GM12878 (cell line): ENCODE results near the gene MSRB1. TPM values are rescaled to one million over a fixed set of nuclear protein-coding genes. Genes with fewer than 3 reads are reported as not detected.

Experiments used
- ATAC-seq: fragments of 200-7000 bp; cut with Tn5 transposase; 3 replicates; pipeline ENCODE4 v1.9.1; 2020; ENCODE audit warnings: mild to moderate bottlenecking, moderate library complexity
- BruUV-seq: library from RNA; stranded (reverse); fragments of 400-500 nt; replicated peaks from 2 replicates; lab custom pipeline; 2021; lab: Mats Ljungman, UMichigan
- CTCF ChIA-PET: fragments of 300-600 bp; sonication (Branson Sonifier 250); formaldehyde crosslinking; extraction: SDS; loops from one replicate; lab custom pipeline; 2021; ENCODE audit warnings: inconsistent platforms; lab: Yijun Ruan, JAX
- POLR2A ChIA-PET: fragments of 350-600 bp; formaldehyde crosslinking; extraction: SDS; loops from one replicate; lab custom pipeline; 2021; ENCODE audit warnings: inconsistent platforms; lab: Charles Lee
- RAD21 ChIA-PET: fragments of 300-600 bp; sonication (Branson Sonifier 250); formaldehyde crosslinking; loops from one replicate; lab custom pipeline; 2023; ENCODE audit warnings: antibody characterized with exemption; ENCODE audit not compliant: unreplicated experiment; lab: Charles Lee
- SMC1A ChIA-PET: fragments of 300-600 bp; sonication (Branson Sonifier 250); formaldehyde crosslinking; loops from one replicate; lab custom pipeline; 2023; ENCODE audit not compliant: unreplicated experiment, uncharacterized antibody; lab: Charles Lee
- DNase-seq: peaks from one replicate; pipeline ENCODE4 v3.0.0-alpha.2; 2011; ENCODE audit warnings: low read depth, low spot score
- FAIRE-seq: peaks from 3 replicates; lab custom pipeline; 2011; peaks lifted over from hg19 to GRCh38; lab: Jason Lieb, UNC
- H2AFZ ChIP-seq: 2 replicates; pipeline ENCODE4 v1.6.0; 2011; ENCODE audit warnings: low read depth, low read length, control low read depth; ENCODE audit not compliant: control insufficient read depth
- H3K27ac ChIP-seq: 2 replicates; pipeline ENCODE4 v1.5.1; 2011; ENCODE audit warnings: control low read depth; ENCODE audit not compliant: control insufficient read depth, insufficient read depth
- H3K27me3 ChIP-seq, 2 experiments: replicated peaks in 1 of 2; 2 replicates each; pipeline versions ENCODE4 v1.6.0 to v1.6.1; 2011; ENCODE audit warnings: low read length in 1 of 2; ENCODE audit not compliant: control insufficient read depth in 2 of 2, insufficient read depth in 2 of 2
- H3K36me3 ChIP-seq, 2 experiments: 2 replicates each; pipeline ENCODE4 v1.5.1; 2011; ENCODE audit warnings: low read length in 1 of 2; ENCODE audit not compliant: control insufficient read depth in 2 of 2, insufficient read depth in 2 of 2
- H3K4me1 ChIP-seq: 2 replicates; pipeline ENCODE4 v1.6.1; 2011; ENCODE audit warnings: mild to moderate bottlenecking, low read length, moderate library complexity, mixed read lengths; ENCODE audit not compliant: control insufficient read depth, insufficient read depth
- H3K4me2 ChIP-seq: 2 replicates; pipeline ENCODE4 v1.6.0; 2011; ENCODE audit warnings: control low read depth; ENCODE audit not compliant: control insufficient read depth, insufficient read depth
- H3K4me3 ChIP-seq: fragments of 200-600 bp; sonication (generic); 2 replicates; pipeline ENCODE4 v1.5.1; 2016
- H3K79me2 ChIP-seq: 2 replicates; pipeline ENCODE4 v1.6.0; 2011; ENCODE audit warnings: low read length; ENCODE audit not compliant: control insufficient read depth, insufficient read depth
- H3K9ac ChIP-seq: 2 replicates; pipeline ENCODE4 v1.8.0; 2011; ENCODE audit warnings: low read length, control low read depth, mixed read lengths; ENCODE audit not compliant: control insufficient read depth, insufficient read depth
- H3K9me3 ChIP-seq: replicated peaks from 3 replicates; pipeline ENCODE4 v1.5.1; 2011; ENCODE audit warnings: mild to moderate bottlenecking, low read length; ENCODE audit not compliant: control insufficient read depth, insufficient read depth
- H4K20me1 ChIP-seq: 2 replicates; pipeline ENCODE4 v1.6.0; 2011; ENCODE audit not compliant: control insufficient read depth, insufficient read depth
- ATF2 ChIP-seq: IDR thresholded peaks from 2 replicates; pipeline ENCODE4 v1.6.1; 2012; ENCODE audit warnings: low read length, inconsistent platforms
- IKZF1 ChIP-seq: fragments of 450-650 bp; conservative IDR thresholded peaks from 2 replicates; pipeline ENCODE4 v1.6.1; 2017; ENCODE audit warnings: antibody characterized with exemption, mild to moderate bottlenecking
- IRF5 ChIP-seq: fragments of 450-650 bp; IDR thresholded peaks from 2 replicates; pipeline ENCODE4 v1.6.1; 2017; ENCODE audit warnings: borderline replicate concordance
- LARP7 ChIP-seq: fragments of 450-650 bp; IDR thresholded peaks from 2 replicates; pipeline ENCODE4 v1.6.1; 2017; ENCODE audit warnings: mild to moderate bottlenecking
- MAX ChIP-seq: IDR thresholded peaks from 2 replicates; pipeline ENCODE4 v1.6.1; 2012; ENCODE audit warnings: low read depth, low read length, improper control_type of control experiment
- NR2F1 ChIP-seq: fragments of 450-650 bp; conservative IDR thresholded peaks from 2 replicates; pipeline ENCODE4 v1.6.1; 2017; ENCODE audit warnings: mild to moderate bottlenecking
- POU2F2 ChIP-seq: IDR thresholded peaks from 3 replicates; pipeline ENCODE4 v1.6.1; 2011; ENCODE audit warnings: low read depth, mild to moderate bottlenecking, low read length, borderline replicate concordance
- SMARCA5 ChIP-seq: fragments of 450-650 bp; IDR thresholded peaks from 2 replicates; pipeline ENCODE4 v1.6.1; 2017; ENCODE audit warnings: mild to moderate bottlenecking
- TCF12 ChIP-seq: IDR thresholded peaks from 2 replicates; pipeline ENCODE4 v1.6.1; 2011; ENCODE audit warnings: low read depth, mild to moderate bottlenecking, low read length
- YY1 ChIP-seq: IDR thresholded peaks from 2 replicates; pipeline ENCODE4 v1.6.1; 2011; ENCODE audit warnings: low read depth, mild to moderate bottlenecking, low read length
- ZBTB40 ChIP-seq: fragments of 450-650 bp; IDR thresholded peaks from 2 replicates; pipeline ENCODE4 v1.6.1; 2016; ENCODE audit warnings: mild to moderate bottlenecking, moderate library complexity, borderline replicate concordance
- ZNF592 ChIP-seq: fragments of 450-650 bp; IDR thresholded peaks from 2 replicates; pipeline ENCODE4 v1.6.1; 2017; ENCODE audit warnings: mild to moderate bottlenecking, moderate library complexity
- WGBS: methylation state at CpG from one replicate; pipeline ENCODE4 v1.1.6; 2016; ENCODE audit warnings: low lambda C conversion rate; ENCODE audit not compliant: insufficient replicate concordance, insufficient coverage; ENCODE audit errors: missing lambda C conversion rate; 5-methylcytosine and 5-hydroxymethylcytosine counted together
- in situ Hi-C: fragments of 300-500 bp; cut with MboI; formaldehyde crosslinking; loops from 9 replicates; pipeline ENCODE4 v1.14.3; 2018; ENCODE audit warnings: mixed read lengths
- intact Hi-C: fragments of 100-400 bp; cut with micrococcal nuclease; formaldehyde crosslinking; loops from one replicate; pipeline ENCODE4 v1.14.2; 2022; ENCODE audit not compliant: unreplicated experiment
- polyA plus RNA-seq, 11 experiments: library from polyadenylated mRNA; depleted of rRNA in 4 of 11; unstranded in 6 of 11; stranded (reverse) in 5 of 11; fragments of >200 nt; fragmentation: Nextera tagmentation in 4 of 11; fragmentation: Illumina TruSeq in 1 of 11; extraction: Ambion mirVana in 4 of 11; extraction: Trizol in 1 of 11; gene quantifications; 1 replicate in 1 of 11; 2 replicates in 10 of 11; pipeline versions ENCODE4 v1.2.1 to v1.2.3, GENCODE V29; 2011 to 2016; ENCODE audit warnings: inconsistent platforms in 2 of 11, missing spikeins in 2 of 11, low read depth in 1 of 11
- total RNA-seq, 4 experiments: library from RNA; depleted of rRNA in 3 of 4; stranded (reverse); fragments of >200 nt in 3 of 4; fragmentation: Illumina TruSeq in 1 of 4; extraction: Trizol in 1 of 4; gene quantifications; 2 replicates each; pipeline versions ENCODE4 v1.2.1 to v1.2.3, GENCODE V29; 2013 to 2021

The MSRB1 gene
- total and polyA plus RNA-seq, 10 of the 15 experiments (the other 5 are each of a cell fraction or from before 2014, with no cell fraction given) = 5.1 to 48.6 (median 25.7) TPM

GRCh38 chr16:1946495-1947368 is 3.7 kb upstream of the MSRB1 start:
- H3K36me3 ChIP-seq = no peaks in the 10 kb centered on the region
- H3K4me3 ChIP-seq = no peak overlapping the region
- no peak overlapping the region for H3K4me2 ChIP-seq
- SMC1A ChIA-PET = no interaction called here
- RAD21 ChIA-PET = no interaction called here
- no peak overlapping the region for H3K27ac ChIP-seq
- ATAC-seq = no peak
- H3K9me3 ChIP-seq = no peaks in the 10 kb centered on the region
- in situ Hi-C loops (no loop called here), intact Hi-C loops (no loop called here)
- 71% methylated on average over 38 of the region's 38 CpGs for WGBS
- FAIRE-seq = no peak
- POLR2A ChIA-PET = no interaction called here
- no TSS peak for BruUV-seq
- H4K20me1 ChIP-seq = no peaks in the 10 kb centered on the region
- no peak overlapping the region for H3K9ac ChIP-seq
- H3K27me3 ChIP-seq = no peaks in the 10 kb centered on the region; a peak in 1 of 4 replicates
- DNase-seq = no peak
- H2AFZ ChIP-seq = no peak overlapping the region
- peaks cover 9% of the 10 kb centered on the region; the same call in 1 of the 2 replicates for H3K4me1 ChIP-seq
- CTCF ChIA-PET = interaction anchor here (1.8 kb wide), 1 partner anchor 14 kb away, joined by 4 read pairs; no protein-coding TSS in a partner anchor
- peaks cover 10% of the 10 kb centered on the region for H3K79me2 ChIP-seq
- TF ChIP-seq IRF5 (no peak), IKZF1 (no peak), MAX (no peak), SMARCA5 (no peak), ZBTB40 (no peak), TCF12 (no peak), POU2F2 (no peak), LARP7 (no peak), ZNF592 (no peak), YY1 (no peak), NR2F1 (no peak), ATF2 (no peak)
